ENCODE measurements around the gene CFAP20. TPM values are rescaled to one million over a fixed set of nuclear protein-coding genes. Genes with fewer than 3 reads are reported as not detected.

Gene CFAP20
- total RNA-seq, 1 experiment from 2014 or later, result 60.4 TPM

GRCh38 chr16:58105631-58106030, 23.6 kb downstream of the CFAP20 start:
- Histone ChIP-seq H4K91ac (ENCODE audit: insufficient read length, low read depth, low read length) (no peak overlapping the region), H2BK12ac (ENCODE audit: insufficient read length, low read depth, low read length) (no peak overlapping the region), H4K20me1 (ENCODE audit: control insufficient read depth, insufficient read depth, insufficient read length) (no peaks in the 10 kb centered on the region), H3T11ph (ENCODE audit: low read length) (no peak overlapping the region), H3K27ac (ENCODE audit: insufficient read length, low read depth, low read length) (no peak overlapping the region), H3K4ac (ENCODE audit: low read depth, low read length) (no peak overlapping the region), H3K9me3 (ENCODE audit: control insufficient read depth, low read depth, low read length) (no peaks in the 10 kb centered on the region), H3K79me2 (ENCODE audit: insufficient read depth, low read length) (no peaks in the 10 kb centered on the region), H3K9ac (ENCODE audit: extremely low read depth, insufficient read length, low read length) (no peak overlapping the region), H4K5ac (ENCODE audit: insufficient read length, low read depth, low read length) (no peak overlapping the region), H3K56ac (ENCODE audit: insufficient read length, low read depth, low read length) (no peak overlapping the region), H2BK5ac (ENCODE audit: insufficient read length, low read length) (no peak overlapping the region), H4K8ac (replicated peaks; ENCODE audit: insufficient read length, low read depth, low read length) (no peak overlapping the region), H3K23ac (ENCODE audit: insufficient read length, low read depth, low read length) (no peak overlapping the region), H3K23me2 (ENCODE audit: insufficient read length, low read depth, low read length, poor library complexity, severe bottlenecking) (no peaks in the 10 kb centered on the region), H3K27me3 (ENCODE audit: insufficient read depth, low read length) (no peaks in the 10 kb centered on the region), H3K79me1 (ENCODE audit: insufficient read depth, low read depth, low read length, poor library complexity, severe bottlenecking) (no peaks in the 10 kb centered on the region), H2BK15ac (ENCODE audit: low read depth, low read length) (no peak overlapping the region), H2AFZ (ENCODE audit: low read length) (no peak overlapping the region), H2BK120ac (ENCODE audit: low read depth, low read length, poor library complexity, severe bottlenecking) (no peak overlapping the region), H2AK5ac (ENCODE audit: insufficient read length, low read length) (no peak overlapping the region), H2BK20ac (ENCODE audit: low read depth, low read length, poor library complexity, severe bottlenecking) (no peak overlapping the region), H3K4me2 (ENCODE audit: insufficient read depth, insufficient read length, low read length) (no peak overlapping the region), H3K18ac (ENCODE audit: insufficient read length, low read depth, low read length) (no peak overlapping the region), H3K4me1 (ENCODE audit: insufficient read depth, low read length) (peaks cover 8% of the 10 kb centered on the region), H3K14ac (ENCODE audit: insufficient read depth, low read length) (no peak overlapping the region)
- no peak for TF ChIP-seq CTCF (conservative IDR thresholded peaks at IDR 0.05)
- Mint-ChIP-seq H3K4me1 (peaks cover 44 to 46% of the 10 kb centered on the region in 2 experiments), H3K27ac (no peak overlapping the region), H3K4me3 (no peak overlapping the region), H3K27me3 (ENCODE audit: low read depth) (peaks cover 2% of the 10 kb centered on the region; the same call in 1 of the 2 replicates), H3K36me3 (ENCODE audit: insufficient read depth in 1 of 3, low read depth in 3 of 3) (no peaks in the 10 kb centered on the region; a peak in 1 of 7 replicates), H3K9me3 (peaks cover 0 to 3% of the 10 kb centered on the region in 2 experiments; a peak in 1 of 5 replicates)
- no CpG with 5 or more reads among the region's 1 CpG for WGBS (ENCODE audit: extremely low coverage, insufficient read length, low lambda C conversion rate)
- no peak for DNase-seq

All from H9 (cell line).